ENCODE results near the gene MISP.

DNA sequence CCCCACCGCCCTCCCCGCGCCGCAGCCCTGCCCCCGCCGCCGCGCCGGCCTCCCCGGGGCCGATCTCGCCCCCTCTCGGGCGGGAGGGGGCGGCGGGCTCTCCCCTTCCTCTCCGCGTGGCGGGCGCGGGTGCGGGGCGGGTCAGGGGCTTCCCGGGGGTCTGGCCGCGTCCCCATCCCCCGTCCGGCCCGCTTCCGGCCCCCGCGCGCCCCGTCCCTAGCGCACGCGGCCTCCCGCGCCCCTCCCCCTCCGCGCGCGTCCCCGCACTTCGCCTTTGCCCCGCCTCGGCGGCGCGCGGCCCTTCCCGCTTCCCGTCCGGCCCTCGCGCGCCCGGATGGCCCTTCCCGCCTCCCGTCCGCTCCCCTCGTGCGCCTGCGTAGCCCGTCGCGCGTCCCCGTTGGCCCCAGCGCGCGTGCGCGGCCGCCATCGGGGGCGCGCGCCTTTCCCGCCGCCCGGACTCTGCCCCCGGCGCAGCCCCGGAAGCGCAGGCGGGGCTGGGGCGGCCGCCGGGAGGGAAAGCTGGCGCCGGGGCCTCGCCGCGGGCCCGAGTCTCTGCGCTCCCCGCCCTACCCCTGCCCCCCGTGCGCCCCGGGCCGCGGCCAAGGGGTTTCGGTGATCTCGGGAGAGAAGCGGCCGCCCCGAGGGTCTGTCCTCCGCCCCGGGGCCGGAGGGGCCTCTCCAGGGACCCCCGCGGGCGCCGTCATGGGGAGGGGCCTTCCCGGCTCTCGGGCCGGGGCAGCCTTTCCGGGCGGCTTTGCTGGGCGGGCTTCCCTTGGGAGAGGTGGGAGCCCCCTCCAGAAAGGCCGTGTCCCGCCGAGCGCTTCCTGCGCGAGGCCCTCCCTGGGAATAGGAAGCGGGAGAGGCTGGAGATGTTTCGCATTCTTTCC, 46.9 kb downstream of the MISP start:
- TF ChIP-seq POLR2A (IDR thresholded peaks at IDR 0.05; ENCODE audit: low read depth, low read length) (no peak; the same call in 1 of the 2 replicates), RCOR1 (IDR thresholded peaks at IDR 0.05; ENCODE audit: insufficient replicate concordance, low read length) (no peak), SMC3 (IDR thresholded peaks at IDR 0.05; ENCODE audit: low read depth, low read length) (no peak), NFE2L2 (IDR thresholded peaks at IDR 0.05; ENCODE audit: low read depth, low read length) (no peak), RAD21 (IDR thresholded peaks at IDR 0.05; ENCODE audit: low read length) (no peak), MAZ (IDR thresholded peaks at IDR 0.05; ENCODE audit: borderline replicate concordance, low read depth, low read length) (peak; percentile 1), RFX5 (IDR thresholded peaks at IDR 0.05; ENCODE audit: low read depth, low read length) (no peak), MXI1 (IDR thresholded peaks at IDR 0.05; ENCODE audit: borderline replicate concordance, low read depth, low read length) (0 out of 2 replicates have a peak, but pooled peaks have one; percentile 13)
- TF ChIP-seq, protein P1, sequence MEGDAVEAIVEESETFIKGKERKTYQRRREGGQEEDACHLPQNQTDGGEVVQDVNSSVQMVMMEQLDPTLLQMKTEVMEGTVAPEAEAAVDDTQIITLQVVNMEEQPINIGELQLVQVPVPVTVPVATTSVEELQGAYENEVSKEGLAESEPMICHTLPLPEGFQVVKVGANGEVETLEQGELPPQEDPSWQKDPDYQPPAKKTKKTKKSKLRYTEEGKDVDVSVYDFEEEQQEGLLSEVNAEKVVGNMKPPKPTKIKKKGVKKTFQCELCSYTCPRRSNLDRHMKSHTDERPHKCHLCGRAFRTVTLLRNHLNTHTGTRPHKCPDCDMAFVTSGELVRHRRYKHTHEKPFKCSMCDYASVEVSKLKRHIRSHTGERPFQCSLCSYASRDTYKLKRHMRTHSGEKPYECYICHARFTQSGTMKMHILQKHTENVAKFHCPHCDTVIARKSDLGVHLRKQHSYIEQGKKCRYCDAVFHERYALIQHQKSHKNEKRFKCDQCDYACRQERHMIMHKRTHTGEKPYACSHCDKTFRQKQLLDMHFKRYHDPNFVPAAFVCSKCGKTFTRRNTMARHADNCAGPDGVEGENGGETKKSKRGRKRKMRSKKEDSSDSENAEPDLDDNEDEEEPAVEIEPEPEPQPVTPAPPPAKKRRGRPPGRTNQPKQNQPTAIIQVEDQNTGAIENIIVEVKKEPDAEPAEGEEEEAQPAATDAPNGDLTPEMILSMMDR (conservative IDR thresholded peaks at IDR 0.05; ENCODE audit: low read depth, low read length), result no peak
- TF ChIP-seq, protein P2, sequence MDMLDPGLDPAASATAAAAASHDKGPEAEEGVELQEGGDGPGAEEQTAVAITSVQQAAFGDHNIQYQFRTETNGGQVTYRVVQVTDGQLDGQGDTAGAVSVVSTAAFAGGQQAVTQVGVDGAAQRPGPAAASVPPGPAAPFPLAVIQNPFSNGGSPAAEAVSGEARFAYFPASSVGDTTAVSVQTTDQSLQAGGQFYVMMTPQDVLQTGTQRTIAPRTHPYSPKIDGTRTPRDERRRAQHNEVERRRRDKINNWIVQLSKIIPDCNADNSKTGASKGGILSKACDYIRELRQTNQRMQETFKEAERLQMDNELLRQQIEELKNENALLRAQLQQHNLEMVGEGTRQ (IDR thresholded peaks at IDR 0.05; ENCODE audit: low read depth, low read length), result no peak; the same call in 1 of the 2 replicates
